OCI-LY1 (cell line): ENCODE measurements around the gene RFX4.

Experiments used
- H2AFZ ChIP-seq: fragments of 200-600 bp; sonication (generic), shearing (Covaris generic); 2 replicates; pipeline ENCODE4 v1.6.0; 2014; ENCODE audit warnings: antibody characterized with exemption, mild to moderate bottlenecking, low read length
- H3F3A ChIP-seq: fragments of 200-600 bp; sonication (generic), shearing (Covaris generic); 2 replicates; pipeline ENCODE4 v1.6.0; 2014; ENCODE audit warnings: mild to moderate bottlenecking, antibody characterized with exemption, low read length, moderate library complexity; ENCODE audit not compliant: insufficient read depth
- H3K27ac ChIP-seq: fragments of 200-600 bp; sonication (generic); 2 replicates; pipeline ENCODE4 v1.5.1; 2014; ENCODE audit warnings: low read length, mixed run types, mild to moderate bottlenecking, low read depth; ENCODE audit not compliant: poor library complexity, severe bottlenecking
- H3K27me3 ChIP-seq: fragments of 200-600 bp; sonication (generic); 2 replicates; pipeline ENCODE4 v1.6.0; 2014; ENCODE audit warnings: antibody characterized with exemption, mild to moderate bottlenecking, low read length, moderate library complexity; ENCODE audit not compliant: insufficient read depth
- H3K36me3 ChIP-seq: fragments of 200-600 bp; sonication (generic); 2 replicates; pipeline ENCODE4 v1.6.1; 2014; ENCODE audit warnings: mild to moderate bottlenecking, antibody characterized with exemption, low read length, moderate library complexity, mixed read lengths; ENCODE audit not compliant: insufficient read depth
- H3K4me1 ChIP-seq: fragments of 200-600 bp; sonication (generic); 2 replicates; pipeline ENCODE4 v1.5.1; 2014; ENCODE audit warnings: mild to moderate bottlenecking, low read length, moderate library complexity; ENCODE audit not compliant: insufficient read depth, severe bottlenecking
- H3K4me2 ChIP-seq: fragments of 200-600 bp; sonication (generic), shearing (Covaris generic); 2 replicates; pipeline ENCODE4 v1.6.1; 2014; ENCODE audit warnings: low read length
- H3K4me3 ChIP-seq: fragments of 200-600 bp; sonication (generic); 2 replicates; pipeline ENCODE4 v1.5.1; 2014; ENCODE audit warnings: low read length, low read depth, mild to moderate bottlenecking, mixed read lengths; ENCODE audit not compliant: poor library complexity, severe bottlenecking
- H3K79me2 ChIP-seq: fragments of 200-600 bp; shearing (Covaris generic); 2 replicates; pipeline ENCODE4 v1.6.1; 2016; ENCODE audit warnings: mixed run types, low read length, mixed read lengths; ENCODE audit not compliant: insufficient read depth
- H3K9ac ChIP-seq: fragments of 200-600 bp; sonication (generic), shearing (Covaris generic); 2 replicates; pipeline ENCODE4 v1.6.1; 2014; ENCODE audit warnings: mild to moderate bottlenecking, low read length, mixed read lengths
- H3K9me2 ChIP-seq: fragments of 200-600 bp; sonication (generic), shearing (Covaris generic); 2 replicates; pipeline ENCODE4 v1.6.1; 2014; ENCODE audit warnings: low read depth, mild to moderate bottlenecking, low read length, mixed read lengths
- H3K9me3 ChIP-seq: fragments of 200-600 bp; shearing (Covaris generic); 2 replicates; pipeline ENCODE4 v1.6.1; 2014; ENCODE audit warnings: low read length, mixed read lengths
- H4K20me1 ChIP-seq: fragments of 200-600 bp; sonication (generic), shearing (Covaris generic); 2 replicates; pipeline ENCODE4 v1.6.0; 2016; ENCODE audit warnings: mild to moderate bottlenecking, low read length; ENCODE audit not compliant: insufficient read depth
- CTCF ChIP-seq: fragments of 200-600 bp; sonication (generic), shearing (Covaris generic); IDR thresholded peaks from 2 replicates; pipeline ENCODE4 v1.5.1; 2017; ENCODE audit warnings: mild to moderate bottlenecking, antibody characterized with exemption, low read length, moderate library complexity, mixed read lengths
- EZH2 ChIP-seq: fragments of 200-600 bp; sonication (generic), shearing (Covaris generic); IDR thresholded peaks from 2 replicates; pipeline ENCODE4 v1.8.0; 2017; ENCODE audit warnings: borderline replicate concordance, mixed run types, mild to moderate bottlenecking, antibody characterized with exemption, low read length, moderate library complexity, mixed read lengths

The RFX4 gene

GRCh38 chr12:106732890-106733289 is 150.1 kb downstream of the RFX4 start:
- Histone ChIP-seq H2AFZ (no peak overlapping the region), H3K79me2 (no peaks in the 10 kb centered on the region), H3K27ac (no peak overlapping the region), H3K27me3 (no peaks in the 10 kb centered on the region), H3K36me3 (no peaks in the 10 kb centered on the region), H3K4me1 (no peaks in the 10 kb centered on the region), H3F3A (no peaks in the 10 kb centered on the region), H3K4me3 (no peak overlapping the region), H3K9ac (no peak overlapping the region), H3K4me2 (no peak overlapping the region), H4K20me1 (no peaks in the 10 kb centered on the region), H3K9me2 (no peaks in the 10 kb centered on the region), H3K9me3 (no peaks in the 10 kb centered on the region)
- TF ChIP-seq CTCF (no peak), EZH2 (no peak)

- no peaks in the 10 kb centered on the region for H3K4me1 ChIP-seq
- H2AFZ ChIP-seq: no peak overlapping the region
- no peak overlapping the region for H3K9ac ChIP-seq
- no peak overlapping the region for H3K4me3 ChIP-seq
- no peaks in the 10 kb centered on the region for H3K27me3 ChIP-seq
- no peak overlapping the region for H3K4me2 ChIP-seq
- H3F3A ChIP-seq: no peaks in the 10 kb centered on the region
- H4K20me1 ChIP-seq: no peaks in the 10 kb centered on the region
- no peaks in the 10 kb centered on the region for H3K79me2 ChIP-seq
- TF ChIP-seq CTCF: no peak
- no peak for TF ChIP-seq EZH2
- H3K36me3 ChIP-seq: no peaks in the 10 kb centered on the region
- no peaks in the 10 kb centered on the region for H3K9me3 ChIP-seq
- no peaks in the 10 kb centered on the region for H3K9me2 ChIP-seq
- H3K27ac ChIP-seq: no peak overlapping the region
Observed at GRCh38 chr12:106733660-106734059, 150.9 kb downstream of the RFX4 start.

- Histone ChIP-seq H3K9me2 (no peaks in the 10 kb centered on the region), H2AFZ (no peak overlapping the region), H3K4me3 (no peak overlapping the region), H3K27me3 (no peaks in the 10 kb centered on the region), H3K36me3 (no peaks in the 10 kb centered on the region), H3K9ac (no peak overlapping the region), H3K4me2 (no peak overlapping the region), H3K9me3 (no peaks in the 10 kb centered on the region), H4K20me1 (no peaks in the 10 kb centered on the region), H3K79me2 (no peaks in the 10 kb centered on the region), H3K4me1 (no peaks in the 10 kb centered on the region), H3K27ac (no peak overlapping the region), H3F3A (no peaks in the 10 kb centered on the region)
- TF ChIP-seq EZH2 (no peak), CTCF (peak; percentile 41; the same call in 1 of the 2 replicates)
Observed at GRCh38 chr12:106736051-106736957, 153.5 kb downstream of the RFX4 start.
